ENCODE measurements around the gene BCL2L12.
"Not testable (repeated sequence)": the region's sequence is repeated elsewhere in the genome, so short reads cannot be mapped to it uniquely, and the experiment has no call there.

BCL2L12 gene

GRCh38 chr19:49710372-49710951 is 44.7 kb downstream of the BCL2L12 start:
- no peaks in the 10 kb centered on the region for H3K27me3 ChIP-seq (ENCODE audit: low read depth, low read length)
- peaks cover 0 to 3% of the 10 kb centered on the region in 2 donors for H3K4me1 ChIP-seq (ENCODE audit: control insufficient read depth in 1 of 2, insufficient read depth in 2 of 2, low read length in 2 of 2)
- H3K9me3 ChIP-seq (ENCODE audit: control insufficient read depth in 1 of 2, low read length in 2 of 2): no peaks in the 10 kb centered on the region
- H3K4me3 ChIP-seq (ENCODE audit: low read depth in 1 of 2, low read length in 2 of 2): no peak overlapping the region
- no peak overlapping the region for H3K27ac ChIP-seq (ENCODE audit: low read length)
- H3K36me3 ChIP-seq (ENCODE audit: control insufficient read depth in 1 of 2, insufficient read depth in 2 of 2, low read length in 2 of 2): peaks cover 0 to 6% of the 10 kb centered on the region in 2 donors

- no peaks in the 10 kb centered on the region for H3K36me3 ChIP-seq (ENCODE audit: control insufficient read depth in 1 of 2, insufficient read depth in 2 of 2, low read length in 2 of 2)
- H3K4me1 ChIP-seq (ENCODE audit: control insufficient read depth in 1 of 2, insufficient read depth in 2 of 2, low read length in 2 of 2): peaks cover 0 to 3% of the 10 kb centered on the region in 2 donors
- no peak overlapping the region for H3K4me3 ChIP-seq (ENCODE audit: low read depth in 1 of 2, low read length in 2 of 2)
- no peak overlapping the region for H3K27ac ChIP-seq (ENCODE audit: low read length)
- no peaks in the 10 kb centered on the region for H3K27me3 ChIP-seq (ENCODE audit: low read depth, low read length)
- no peaks in the 10 kb centered on the region for H3K9me3 ChIP-seq (ENCODE audit: control insufficient read depth in 1 of 2, low read length in 2 of 2)
Observed at GRCh38 chr19:49712397-49712859, 46.7 kb downstream of the BCL2L12 start.

- Histone ChIP-seq H3K9me3 (ENCODE audit: control insufficient read depth in 1 of 2, low read length in 2 of 2) (no peaks in the 10 kb centered on the region), H3K27me3 (ENCODE audit: low read depth, low read length) (no peaks in the 10 kb centered on the region), H3K36me3 (ENCODE audit: control insufficient read depth in 1 of 2, insufficient read depth in 2 of 2, low read length in 2 of 2) (no peaks in the 10 kb centered on the region), H3K4me3 (ENCODE audit: low read depth in 1 of 2, low read length in 2 of 2) (no peak overlapping the region), H3K27ac (ENCODE audit: low read length) (no peak overlapping the region), H3K4me1 (ENCODE audit: control insufficient read depth in 1 of 2, insufficient read depth in 2 of 2, low read length in 2 of 2) (peaks cover 0 to 3% of the 10 kb centered on the region in 2 donors)
Observed at GRCh38 chr19:49713236-49713845, 47.6 kb downstream of the BCL2L12 start.

- no peaks in the 10 kb centered on the region for H3K9me3 ChIP-seq (ENCODE audit: control insufficient read depth in 1 of 2, low read length in 2 of 2)
- no peaks in the 10 kb centered on the region for H3K27me3 ChIP-seq (ENCODE audit: low read depth, low read length)
- peaks cover 0 to 3% of the 10 kb centered on the region in 2 donors for H3K4me1 ChIP-seq (ENCODE audit: control insufficient read depth in 1 of 2, insufficient read depth in 2 of 2, low read length in 2 of 2)
- no peaks in the 10 kb centered on the region for H3K36me3 ChIP-seq (ENCODE audit: control insufficient read depth in 1 of 2, insufficient read depth in 2 of 2, low read length in 2 of 2)
- H3K4me3 ChIP-seq (ENCODE audit: low read depth in 1 of 2, low read length in 2 of 2): no peak overlapping the region
- no peak overlapping the region for H3K27ac ChIP-seq (ENCODE audit: low read length)
Observed at GRCh38 chr19:49716154-49716553, 50.4 kb downstream of the BCL2L12 start.

GRCh38 chr19:49718511-49718910 is 52.8 kb downstream of the BCL2L12 start:
- H3K4me3 ChIP-seq (ENCODE audit: low read depth in 1 of 2, low read length in 2 of 2): no peak overlapping the region
- no peaks in the 10 kb centered on the region for H3K27me3 ChIP-seq (ENCODE audit: low read depth, low read length)
- H3K36me3 ChIP-seq (ENCODE audit: control insufficient read depth in 1 of 2, insufficient read depth in 2 of 2, low read length in 2 of 2): no peaks in the 10 kb centered on the region
- no peaks in the 10 kb centered on the region for H3K9me3 ChIP-seq (ENCODE audit: control insufficient read depth in 1 of 2, low read length in 2 of 2)
- no peak overlapping the region for H3K27ac ChIP-seq (ENCODE audit: low read length)
- no peaks in the 10 kb centered on the region for H3K4me1 ChIP-seq (ENCODE audit: control insufficient read depth in 1 of 2, insufficient read depth in 2 of 2, low read length in 2 of 2)

GRCh38 chr19:49718991-49719390 is 53.3 kb downstream of the BCL2L12 start:
- Histone ChIP-seq H3K4me1 (ENCODE audit: control insufficient read depth in 1 of 2, insufficient read depth in 2 of 2, low read length in 2 of 2) (no peaks in the 10 kb centered on the region), H3K9me3 (ENCODE audit: control insufficient read depth in 1 of 2, low read length in 2 of 2) (no peaks in the 10 kb centered on the region), H3K27me3 (ENCODE audit: low read depth, low read length) (no peaks in the 10 kb centered on the region), H3K4me3 (ENCODE audit: low read depth in 1 of 2, low read length in 2 of 2) (no peak overlapping the region), H3K27ac (ENCODE audit: low read length) (no peak overlapping the region), H3K36me3 (ENCODE audit: control insufficient read depth in 1 of 2, insufficient read depth in 2 of 2, low read length in 2 of 2) (no peaks in the 10 kb centered on the region)

GRCh38 chr19:49719420-49719819 is 53.7 kb downstream of the BCL2L12 start:
- not testable (repeated sequence) for H3K36me3 ChIP-seq (ENCODE audit: control insufficient read depth in 1 of 2, insufficient read depth in 2 of 2, low read length in 2 of 2); H3K9me3 ChIP-seq (ENCODE audit: control insufficient read depth in 1 of 2, low read length in 2 of 2); H3K4me1 ChIP-seq (ENCODE audit: control insufficient read depth in 1 of 2, insufficient read depth in 2 of 2, low read length in 2 of 2); H3K4me3 ChIP-seq (ENCODE audit: low read depth in 1 of 2, low read length in 2 of 2); H3K27me3 ChIP-seq (ENCODE audit: low read depth, low read length); H3K27ac ChIP-seq (ENCODE audit: low read length)
